ENCODE data around the gene SLC9A5.

The SLC9A5 gene

GRCh38 chr16:67241008-67241900 is 7.5 kb upstream of the SLC9A5 start:
- no peak for DNase-seq

DNA sequence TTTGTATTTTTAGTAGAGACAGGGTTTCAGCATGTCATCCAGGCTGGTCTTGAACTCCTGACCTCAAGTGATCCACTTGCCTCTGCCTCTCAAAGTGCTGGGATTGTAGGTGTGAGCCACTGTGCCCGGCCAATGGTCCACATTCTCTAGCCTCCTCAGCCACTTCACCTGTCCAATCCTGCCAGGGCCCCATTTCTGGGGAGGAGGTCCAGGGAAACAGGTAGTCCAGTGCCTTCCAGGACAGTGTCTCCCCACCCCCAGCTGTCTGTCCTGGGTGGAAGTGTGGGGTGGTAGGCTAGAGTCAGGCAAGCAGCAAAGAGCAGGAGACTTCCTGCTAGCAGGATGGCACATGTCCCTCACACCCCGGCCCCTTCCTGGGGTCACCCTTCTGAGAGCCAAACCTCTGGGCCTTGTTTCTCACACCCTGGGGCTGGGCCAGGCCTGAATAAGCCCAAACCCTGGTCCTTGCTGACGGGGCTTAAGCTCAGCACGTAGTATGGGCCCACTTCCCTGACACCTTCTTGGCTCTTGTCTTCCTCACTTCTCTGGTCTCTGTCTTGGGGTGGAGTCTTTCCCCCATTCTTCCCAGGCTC is 6.5 kb upstream of the SLC9A5 start:
- DNase-seq, result no peak

DNA sequence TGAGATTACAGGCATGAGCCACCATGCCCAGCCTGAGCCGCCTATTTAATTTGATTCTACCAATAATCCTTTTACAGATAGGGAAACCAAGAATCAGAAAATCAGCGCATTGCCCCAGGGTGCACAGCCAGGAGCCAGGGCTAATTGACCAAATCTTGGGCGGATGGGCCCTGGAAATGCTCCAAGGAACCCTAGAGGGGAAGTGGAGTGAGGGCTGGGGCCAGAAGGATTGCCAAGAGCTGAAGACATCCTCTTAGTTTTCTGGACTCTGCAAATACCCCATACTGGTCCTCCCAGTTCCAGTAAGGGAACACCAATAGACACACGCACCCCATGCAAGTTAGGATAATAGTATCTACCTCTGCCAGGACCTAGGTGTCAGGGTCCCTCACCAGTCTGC is 5.3 kb upstream of the SLC9A5 start:
- DNase-seq, result no peak

- DNase-seq, result peak; percentile 94
These were observed 4.2 kb upstream of the SLC9A5 start for GRCh38 chr16:67244387-67245185.

- DNase-seq, result no peak
These were observed 3.6 kb upstream of the SLC9A5 start for GRCh38 chr16:67245186-67245585.

DNA sequence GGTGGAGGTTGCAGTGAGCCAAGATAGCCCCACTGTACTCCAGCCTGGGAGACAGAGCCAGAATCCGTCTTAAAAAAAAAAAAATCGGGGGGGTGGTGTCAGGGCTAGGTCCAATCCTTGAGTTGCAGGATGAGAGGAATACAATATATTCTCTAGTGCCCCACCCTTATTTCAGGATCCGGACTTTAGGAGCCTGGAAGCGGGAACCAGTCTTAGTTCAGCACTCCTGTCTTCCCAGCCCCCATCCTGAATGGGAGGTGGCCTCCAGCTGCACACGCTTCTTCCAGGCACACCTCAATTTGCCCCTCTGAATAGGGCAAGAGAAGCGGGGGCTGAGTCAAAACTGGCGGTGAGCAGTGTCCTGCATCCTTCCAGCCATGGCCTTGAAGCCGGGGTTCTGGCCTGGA is 3.1 kb upstream of the SLC9A5 start:
- peak; percentile 26 for DNase-seq

DNA sequence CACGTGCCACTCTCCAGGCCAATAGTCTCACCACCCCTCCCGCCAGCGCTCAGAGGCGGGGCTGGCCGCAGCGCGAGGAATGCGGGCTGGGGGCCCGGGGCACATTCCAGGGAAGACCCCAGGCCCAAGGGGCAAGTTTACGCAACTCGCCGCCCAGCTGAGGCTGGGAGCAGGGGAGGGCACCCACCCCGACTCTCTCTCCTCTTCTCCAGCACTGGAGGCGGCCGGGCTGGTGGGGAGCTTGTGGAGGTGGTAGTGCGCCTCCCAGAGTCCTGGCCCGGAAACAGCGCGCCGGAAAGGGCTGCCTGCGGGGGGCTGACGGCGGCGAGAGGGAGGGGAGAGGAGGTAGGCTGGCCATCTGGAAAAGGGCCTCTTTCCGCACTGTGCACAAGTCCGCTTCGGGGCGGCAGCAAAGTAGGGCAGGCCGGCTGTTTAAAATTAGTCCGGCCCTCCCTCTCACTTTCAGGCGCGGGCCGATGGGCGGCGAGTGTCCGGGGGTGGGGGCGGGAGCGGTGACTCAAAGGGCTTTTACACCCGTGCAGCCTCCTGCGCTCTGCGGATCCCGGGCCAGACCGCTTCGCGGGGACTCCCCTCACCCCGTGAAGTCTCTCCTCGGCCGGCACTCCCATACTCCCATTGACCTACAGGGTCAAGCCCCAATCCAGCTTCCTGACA is 2.6 kb upstream of the SLC9A5 start:
- peak; percentile 62 for DNase-seq

DNA sequence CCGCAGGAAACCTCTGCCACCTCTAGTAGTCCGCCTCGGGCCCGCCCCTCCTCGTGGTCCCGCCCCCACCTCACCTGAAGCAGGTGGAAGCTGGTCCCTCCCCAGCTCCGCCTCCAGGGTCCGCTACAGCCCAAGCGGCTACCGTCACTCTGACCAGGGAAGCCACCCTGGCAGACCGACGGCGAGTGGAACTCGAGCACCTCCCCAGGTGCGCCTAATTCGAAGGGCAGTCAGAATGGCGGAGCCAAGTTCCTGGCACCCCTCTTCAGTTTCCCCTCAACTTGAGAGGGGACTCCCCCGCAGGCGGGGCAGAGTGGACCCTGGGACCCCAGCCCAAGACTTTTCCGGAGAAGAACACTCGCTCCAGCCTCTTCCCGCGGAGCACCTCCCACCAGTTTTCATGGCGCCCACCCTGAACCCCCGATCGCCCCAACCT is 2.0 kb upstream of the SLC9A5 start:
- DNase-seq, result no peak

- DNase-seq, result peak; percentile 99
These were observed 1.3 kb upstream of the SLC9A5 start, which contains the start of gene FHOD1 for GRCh38 chr16:67247192-67248072. Gene FHOD1, minus strand, starts transcription at chr16:67247481. Its CDS starts 71 bp downstream, at chr16:67247410.

GRCh38 chr16:67248073-67248400 is 742 bp upstream of the SLC9A5 start:
- DNase-seq, result no peak

- DNase-seq, result no peak
These were observed 632 bp downstream of the SLC9A5 start for GRCh38 chr16:67249178-67250044.

DNA sequence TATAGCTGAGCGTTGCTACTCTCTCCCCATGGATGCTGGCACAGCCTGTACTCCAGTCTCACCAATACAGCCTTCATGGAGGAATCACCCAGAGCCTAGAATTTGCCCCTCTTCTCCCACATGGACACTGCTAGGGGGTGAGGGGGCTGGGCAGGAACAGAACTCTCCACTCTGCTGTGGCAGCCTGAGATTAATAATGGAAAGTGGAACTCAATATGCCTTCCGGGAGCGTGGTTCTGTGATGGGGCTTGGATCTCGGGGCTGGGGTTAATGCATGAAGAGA is 1.2 kb downstream of the SLC9A5 start:
- DNase-seq, result no peak

DNA sequence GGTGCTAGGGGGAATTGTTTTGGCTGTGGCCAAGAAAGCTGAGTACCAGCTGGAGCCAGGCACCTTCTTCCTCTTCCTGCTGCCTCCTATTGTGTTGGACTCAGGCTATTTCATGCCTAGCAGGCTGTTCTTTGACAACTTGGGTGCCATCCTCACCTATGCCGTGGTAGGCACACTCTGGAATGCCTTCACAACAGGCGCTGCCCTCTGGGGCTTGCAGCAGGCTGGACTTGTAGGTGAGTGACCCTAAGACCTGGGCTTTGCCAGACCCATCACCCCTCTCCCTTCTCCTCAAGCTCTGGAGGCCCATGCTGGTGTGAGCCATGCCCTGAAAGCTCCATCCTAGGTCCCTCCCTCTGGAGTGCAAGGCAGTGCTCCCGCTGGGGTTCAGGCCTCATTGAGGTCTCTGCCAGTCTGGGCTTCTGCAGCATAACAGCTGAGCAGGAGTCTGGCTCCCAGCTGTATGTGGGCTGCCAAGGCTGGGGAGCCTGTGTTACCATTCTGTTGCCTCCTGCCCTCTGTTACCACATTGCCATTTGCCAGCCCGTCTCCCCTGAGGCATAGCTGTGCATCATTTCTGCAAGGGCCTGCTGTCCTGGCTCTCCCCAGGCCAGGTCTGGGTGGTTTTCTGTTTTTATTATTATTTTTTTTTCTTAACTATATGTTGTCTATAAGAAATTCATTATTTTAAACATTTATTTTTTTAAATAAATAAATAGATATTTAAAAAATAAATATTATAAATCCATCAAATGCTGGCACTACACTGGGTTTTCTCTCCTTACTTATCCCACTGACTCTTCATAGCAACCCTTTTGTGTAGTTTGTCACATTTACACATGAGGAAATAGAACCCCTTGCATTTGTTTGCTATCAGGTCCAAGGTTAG is 4.1 kb downstream of the SLC9A5 start:
- no peak for DNase-seq

DNA sequence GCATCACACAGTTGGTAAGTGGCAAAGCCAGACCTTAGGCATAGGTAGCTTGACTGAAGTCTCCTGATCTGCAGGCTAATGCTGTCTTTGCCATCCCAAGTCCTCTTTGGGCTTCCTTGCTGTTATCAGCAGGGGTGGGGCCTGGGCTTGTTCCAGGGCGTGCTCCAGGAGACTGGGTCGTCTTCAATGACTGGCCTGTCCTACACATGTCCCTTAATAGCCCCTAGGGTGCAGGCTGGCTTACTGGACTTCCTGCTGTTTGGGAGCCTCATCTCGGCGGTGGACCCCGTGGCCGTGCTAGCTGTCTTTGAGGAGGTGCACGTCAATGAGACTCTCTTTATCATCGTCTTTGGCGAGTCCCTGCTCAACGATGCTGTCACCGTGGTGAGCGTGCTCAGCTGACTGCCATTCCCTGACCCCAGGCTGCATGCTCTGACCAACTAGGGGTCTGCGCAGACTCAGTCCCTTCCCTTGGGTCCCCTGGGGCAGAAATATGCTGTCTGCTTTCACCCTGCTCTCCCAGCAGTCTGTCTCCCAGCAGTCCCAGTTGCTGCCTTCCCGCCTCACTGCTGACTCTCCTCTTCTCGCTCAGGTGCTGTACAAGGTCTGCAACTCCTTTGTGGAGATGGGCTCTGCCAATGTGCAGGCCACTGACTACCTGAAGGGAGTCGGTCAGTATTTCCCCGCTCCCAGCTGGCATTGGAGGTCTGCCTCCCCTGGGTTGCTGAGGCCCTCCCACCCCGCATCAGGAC is 6.2 kb downstream of the SLC9A5 start:
- DNase-seq, result no peak

- DNase-seq, result no peak
These were observed 6.9 kb downstream of the SLC9A5 start for GRCh38 chr16:67255553-67256221.

DNA sequence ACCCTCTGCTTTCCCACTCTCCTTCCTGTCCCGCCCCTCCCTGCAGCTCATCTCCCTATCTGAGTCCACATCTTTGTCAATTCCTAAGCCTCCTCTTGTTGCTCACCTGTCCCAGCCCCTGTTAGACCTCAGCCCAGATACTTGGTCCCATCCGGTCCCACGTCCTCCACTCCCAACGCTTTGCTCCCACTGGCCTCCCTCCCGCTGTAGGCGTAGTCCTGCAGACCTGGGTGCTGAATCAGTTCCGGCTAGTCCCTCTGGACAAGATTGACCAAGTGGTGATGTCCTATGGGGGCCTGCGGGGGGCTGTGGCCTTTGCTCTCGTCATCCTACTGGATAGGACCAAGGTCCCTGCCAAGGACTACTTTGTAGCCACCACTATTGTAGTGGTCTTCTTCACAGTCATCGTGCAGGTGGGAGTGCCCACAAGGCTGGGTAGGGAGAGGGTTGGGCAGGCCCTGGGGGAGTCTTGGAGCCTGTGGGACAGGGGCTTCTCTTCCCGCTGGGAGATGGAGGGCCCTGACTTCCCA is 8.0 kb downstream of the SLC9A5 start:
- no peak for DNase-seq

- no peak for DNase-seq
These were observed 8.8 kb downstream of the SLC9A5 start for GRCh38 chr16:67257486-67258160.

Data from activated CD4-positive, alpha-beta T cell treated with anti-CD3 and anti-CD28 coated beads, Interleukin-10, Interleukin-2, amounts not matched to agents 100 ng/mL and 50 ng/mL, durations not matched to agents 16 hours and 8 hours (primary cell).